ENCODE results near the gene PLCG2.

GRCh38 chr16:81807767-81808358 is 28.8 kb downstream of the PLCG2 start:
- TF ChIP-seq HDAC6 (IDR thresholded peaks at IDR 0.05; ENCODE audit: low read depth, low read length) (no peak), CTCF (IDR thresholded peaks at IDR 0.05; ENCODE audit: control extremely low read depth in 1 of 3, insufficient read depth in 1 of 3, low read depth in 1 of 3, low read length in 3 of 3) (no peak), POLR2A (IDR thresholded peaks at IDR 0.05; ENCODE audit: control extremely low read depth in 1 of 2, low read depth in 2 of 2, low read length in 2 of 2) (no peak), TAF1 (IDR thresholded peaks at IDR 0.05; ENCODE audit: low read depth, low read length) (no peak), SIN3A (conservative IDR thresholded peaks at IDR 0.05 in 1 of 2, IDR thresholded peaks at IDR 0.05 in 1 of 2; ENCODE audit: low read depth in 1 of 2, low read length in 2 of 2) (no peak), SUZ12 (IDR thresholded peaks at IDR 0.05; ENCODE audit: low read length) (no peak), ZNF274 (IDR thresholded peaks at IDR 0.05; ENCODE audit: borderline replicate concordance, extremely low read depth, low read length) (no peak), SIX5 (IDR thresholded peaks at IDR 0.05; ENCODE audit: low read depth, low read length) (no peak)
